PC-3 (cell line): ENCODE results near the gene ING2.

ENCODE experiments used
- EZH2 ChIP-seq: fragments of 300-600 bp; sonication (generic); IDR thresholded peaks from one replicate; pipeline ENCODE4 v1.6.1; 2017; ENCODE audit warnings: antibody characterized with exemption, mild to moderate bottlenecking, low read length; ENCODE audit not compliant: unreplicated experiment
- TF ChIP-seq, protein P1 (sequence below): fragments of 300-600 bp; sonication (generic); conservative IDR thresholded peaks from 2 replicates; pipeline ENCODE4 v1.5.1; 2017; ENCODE audit warnings: antibody characterized with exemption, low read depth, mild to moderate bottlenecking, low read length

- TF ChIP-seq, protein P1, sequence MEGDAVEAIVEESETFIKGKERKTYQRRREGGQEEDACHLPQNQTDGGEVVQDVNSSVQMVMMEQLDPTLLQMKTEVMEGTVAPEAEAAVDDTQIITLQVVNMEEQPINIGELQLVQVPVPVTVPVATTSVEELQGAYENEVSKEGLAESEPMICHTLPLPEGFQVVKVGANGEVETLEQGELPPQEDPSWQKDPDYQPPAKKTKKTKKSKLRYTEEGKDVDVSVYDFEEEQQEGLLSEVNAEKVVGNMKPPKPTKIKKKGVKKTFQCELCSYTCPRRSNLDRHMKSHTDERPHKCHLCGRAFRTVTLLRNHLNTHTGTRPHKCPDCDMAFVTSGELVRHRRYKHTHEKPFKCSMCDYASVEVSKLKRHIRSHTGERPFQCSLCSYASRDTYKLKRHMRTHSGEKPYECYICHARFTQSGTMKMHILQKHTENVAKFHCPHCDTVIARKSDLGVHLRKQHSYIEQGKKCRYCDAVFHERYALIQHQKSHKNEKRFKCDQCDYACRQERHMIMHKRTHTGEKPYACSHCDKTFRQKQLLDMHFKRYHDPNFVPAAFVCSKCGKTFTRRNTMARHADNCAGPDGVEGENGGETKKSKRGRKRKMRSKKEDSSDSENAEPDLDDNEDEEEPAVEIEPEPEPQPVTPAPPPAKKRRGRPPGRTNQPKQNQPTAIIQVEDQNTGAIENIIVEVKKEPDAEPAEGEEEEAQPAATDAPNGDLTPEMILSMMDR = no peak
- TF ChIP-seq EZH2 = no peak
Measured at GRCh38 chr4:183557611-183558010, 52.8 kb downstream of the ING2 start.
